ENCODE data around the gene TBCE.

The TBCE gene

GRCh38 chr1:235367000-235367908 lies at the start of gene TBCE:
Gene TBCE, plus strand, starts transcription at chr1:235367427. Its CDS starts 12,623 bp downstream, at chr1:235380050.
- ATAC-seq = peak; percentile 98

- ATAC-seq = no peak
Measured at GRCh38 chr1:235319255-235319654, 48.0 kb upstream of the TBCE start.

- no peak for ATAC-seq
Measured at GRCh38 chr1:235320521-235321179, 46.6 kb upstream of the TBCE start.

GRCh38 chr1:235324296-235324695 lies 42.9 kb upstream of the TBCE start:
- no peak for ATAC-seq

- ATAC-seq = no peak
Measured at GRCh38 chr1:235325139-235325538, 42.1 kb upstream of the TBCE start.

- no peak for ATAC-seq
Measured at GRCh38 chr1:235325854-235326253, 41.4 kb upstream of the TBCE start.

- peak in 1 of 2 donors; percentile 6 for ATAC-seq
Measured at GRCh38 chr1:235326719-235327558, 40.3 kb upstream of the TBCE start.

GRCh38 chr1:235327559-235328270 lies 39.5 kb upstream of the TBCE start, which contains the start of gene ARID4B:
Gene ARID4B, minus strand, starts transcription at chr1:235328179. Its CDS starts 1,260 bp downstream, at chr1:235326919.
- ATAC-seq = no peak

- ATAC-seq = peak; percentile 84
Measured at GRCh38 chr1:235328271-235329138, 38.7 kb upstream of the TBCE start, which contains the start of gene GGPS1. Gene GGPS1, plus strand, starts transcription at chr1:235328570. Its CDS starts 6,695 bp downstream, at chr1:235335265.

GRCh38 chr1:235329139-235329902 lies 37.9 kb upstream of the TBCE start:
- ATAC-seq = peak; percentile 8 to 21

- ATAC-seq = no peak
Measured at GRCh38 chr1:235330918-235331285, 36.3 kb upstream of the TBCE start.

- no peak for ATAC-seq
Measured at GRCh38 chr1:235331401-235331800, 35.8 kb upstream of the TBCE start.

- ATAC-seq = peak; percentile 86 to 88
Measured at GRCh38 chr1:235336903-235337302, 30.3 kb upstream of the TBCE start.

GRCh38 chr1:235339746-235340145 lies 27.5 kb upstream of the TBCE start:
- ATAC-seq = no peak

- ATAC-seq = no peak
Measured at GRCh38 chr1:235341334-235341733, 25.9 kb upstream of the TBCE start.

GRCh38 chr1:235342039-235342438 lies 25.2 kb upstream of the TBCE start:
- no peak for ATAC-seq

- ATAC-seq = no peak
Measured at GRCh38 chr1:235342471-235342870, 24.8 kb upstream of the TBCE start.

GRCh38 chr1:235343726-235344125 lies 23.5 kb upstream of the TBCE start:
- ATAC-seq = no peak

GRCh38 chr1:235351441-235351840 lies 15.8 kb upstream of the TBCE start:
- ATAC-seq = no peak

- no peak for ATAC-seq
Measured at GRCh38 chr1:235351898-235352297, 15.3 kb upstream of the TBCE start.

Measured in activated CD4-positive, CD25-positive, alpha-beta regulatory T cell treated with anti-CD3 and anti-CD28 coated beads, Interleukin-2, amount 50 U/mL, for 24 hours (primary cell).